H9 (cell line): Measurements from ENCODE around the gene NCOR2. TPM values are rescaled to one million over a fixed set of nuclear protein-coding genes. Genes with fewer than 3 reads are reported as not detected.

ENCODE experiments used
- DNase-seq: peaks from one replicate; pipeline ENCODE4 v3.0.0-alpha.2; 2017
- H2AFZ ChIP-seq: one replicate; pipeline ENCODE4 v1.6.1; 2013; ENCODE audit warnings: mild to moderate bottlenecking, low read length, control low read depth, moderate library complexity
- H2AK5ac ChIP-seq: 2 replicates; pipeline ENCODE4 v1.6.1; 2013; ENCODE audit warnings: low read length, control low read depth, mixed read lengths; ENCODE audit not compliant: insufficient read length
- H2BK120ac ChIP-seq: one replicate; pipeline ENCODE4 v1.6.1; 2013; ENCODE audit warnings: low read depth, mild to moderate bottlenecking, low read length, control low read depth, inconsistent platforms; ENCODE audit not compliant: poor library complexity, severe bottlenecking
- H2BK12ac ChIP-seq: 2 replicates; pipeline ENCODE4 v1.6.1; 2013; ENCODE audit warnings: low read length, control low read depth, mixed read lengths, low read depth; ENCODE audit not compliant: insufficient read length
- H2BK15ac ChIP-seq: 2 replicates; pipeline ENCODE4 v1.6.1; 2013; ENCODE audit warnings: low read depth, low read length, control low read depth
- H2BK20ac ChIP-seq: one replicate; pipeline ENCODE4 v1.6.1; 2013; ENCODE audit warnings: low read depth, mild to moderate bottlenecking, low read length, control low read depth, inconsistent platforms; ENCODE audit not compliant: poor library complexity, severe bottlenecking
- H2BK5ac ChIP-seq: 2 replicates; pipeline ENCODE4 v1.6.1; 2013; ENCODE audit warnings: low read length, control low read depth, mixed read lengths; ENCODE audit not compliant: insufficient read length
- H3K14ac ChIP-seq: 2 replicates; pipeline ENCODE4 v1.6.1; 2013; ENCODE audit warnings: low read length, control low read depth; ENCODE audit not compliant: insufficient read depth
- H3K18ac ChIP-seq: 2 replicates; pipeline ENCODE4 v1.6.1; 2013; ENCODE audit warnings: low read depth, mild to moderate bottlenecking, mixed read lengths, low read length, control low read depth; ENCODE audit not compliant: insufficient read length
- H3K23ac ChIP-seq: 2 replicates; pipeline ENCODE4 v1.6.1; 2013; ENCODE audit warnings: low read length, control low read depth, mixed read lengths, low read depth; ENCODE audit not compliant: insufficient read length
- H3K23me2 ChIP-seq: 2 replicates; pipeline ENCODE4 v1.6.1; 2013; ENCODE audit warnings: low read depth, mild to moderate bottlenecking, mixed read lengths, low read length, control low read depth; ENCODE audit not compliant: insufficient read length, poor library complexity, severe bottlenecking
- H3K27ac ChIP-seq: 2 replicates; pipeline ENCODE4 v1.5.1; 2013; ENCODE audit warnings: low read length, control low read depth, mixed read lengths, low read depth; ENCODE audit not compliant: insufficient read length
- H3K27me3 ChIP-seq: 2 replicates; pipeline ENCODE4 v1.6.1; 2013; ENCODE audit warnings: low read length, control low read depth, inconsistent platforms; ENCODE audit not compliant: insufficient read depth
- H3K4ac ChIP-seq: 2 replicates; pipeline ENCODE4 v1.6.1; 2013; ENCODE audit warnings: low read depth, mild to moderate bottlenecking, control low read depth, inconsistent platforms, low read length, moderate library complexity
- H3K4me1 ChIP-seq: 2 replicates; pipeline ENCODE4 v1.6.1; 2013; ENCODE audit warnings: low read length, control low read depth, inconsistent platforms; ENCODE audit not compliant: insufficient read depth
- H3K4me2 ChIP-seq: 2 replicates; pipeline ENCODE4 v1.6.1; 2013; ENCODE audit warnings: low read length, control low read depth, mixed read lengths; ENCODE audit not compliant: insufficient read length, insufficient read depth
- H3K56ac ChIP-seq: 2 replicates; pipeline ENCODE4 v1.6.1; 2013; ENCODE audit warnings: low read depth, mild to moderate bottlenecking, mixed read lengths, low read length, control low read depth; ENCODE audit not compliant: insufficient read length
- H3K79me1 ChIP-seq: 2 replicates; pipeline ENCODE4 v1.6.1; 2013; ENCODE audit warnings: low read depth, mild to moderate bottlenecking, moderate library complexity, low read length, control low read depth, inconsistent platforms; ENCODE audit not compliant: insufficient read depth, poor library complexity, severe bottlenecking
- H3K79me2 ChIP-seq: 2 replicates; pipeline ENCODE4 v1.6.1; 2013; ENCODE audit warnings: low read length, control low read depth, inconsistent platforms; ENCODE audit not compliant: insufficient read depth
- H3K9ac ChIP-seq: 2 replicates; pipeline ENCODE4 v1.6.1; 2013; ENCODE audit warnings: low read length, control low read depth, mixed read lengths; ENCODE audit not compliant: insufficient read length; ENCODE audit errors: extremely low read depth
- H3K9me3 ChIP-seq: one replicate; pipeline ENCODE4 v1.6.1; 2013; ENCODE audit warnings: low read depth, low read length, inconsistent platforms; ENCODE audit not compliant: control insufficient read depth
- H3T11ph ChIP-seq: one replicate; pipeline ENCODE4 v1.6.1; 2013; ENCODE audit warnings: mild to moderate bottlenecking, low read length, control low read depth, inconsistent platforms
- H4K20me1 ChIP-seq: one replicate; pipeline ENCODE4 v1.6.1; 2013; ENCODE audit not compliant: control insufficient read depth, insufficient read length, insufficient read depth
- H4K5ac ChIP-seq: 2 replicates; pipeline ENCODE4 v1.6.1; 2013; ENCODE audit warnings: low read depth, mild to moderate bottlenecking, mixed read lengths, low read length, control low read depth; ENCODE audit not compliant: insufficient read length
- H4K8ac ChIP-seq: replicated peaks from 2 replicates; pipeline ENCODE4 v1.6.1; 2013; ENCODE audit warnings: low read length, control low read depth, mixed read lengths, low read depth; ENCODE audit not compliant: insufficient read length
- H4K91ac ChIP-seq: 2 replicates; pipeline ENCODE4 v1.6.1; 2013; ENCODE audit warnings: low read depth, mild to moderate bottlenecking, moderate library complexity, mixed read lengths, low read length, control low read depth; ENCODE audit not compliant: insufficient read length
- H3K27ac Mint-ChIP-seq, 3 experiments: 2 replicates in 2 of 3; 3 replicates in 1 of 3; pipeline ENCODE4 v1.8.0; 2020 to 2021; ENCODE audit warnings: mixed read lengths in 3 of 3, mild to moderate bottlenecking in 1 of 3, moderate library complexity in 1 of 3
- H3K27me3 Mint-ChIP-seq: 2 replicates; pipeline ENCODE4 v1.8.0; 2021; ENCODE audit warnings: low read depth, mild to moderate bottlenecking, moderate library complexity, mixed read lengths
- H3K36me3 Mint-ChIP-seq, 3 experiments: 2 replicates in 2 of 3; 3 replicates in 1 of 3; pipeline ENCODE4 v1.8.0; 2020 to 2021; ENCODE audit warnings: low read depth in 3 of 3, mixed read lengths in 3 of 3; ENCODE audit not compliant: insufficient read depth in 1 of 3
- H3K4me1 Mint-ChIP-seq, 2 experiments: 2 replicates each; pipeline ENCODE4 v1.8.0; 2020; ENCODE audit warnings: mixed read lengths in 2 of 2
- H3K4me3 Mint-ChIP-seq, 2 experiments: 2 replicates in 1 of 2; 3 replicates in 1 of 2; pipeline ENCODE4 v1.8.0; 2020 to 2021; ENCODE audit warnings: mild to moderate bottlenecking in 2 of 2, mixed read lengths in 2 of 2, moderate library complexity in 1 of 2
- H3K9me3 Mint-ChIP-seq, 2 experiments: 2 replicates in 1 of 2; 3 replicates in 1 of 2; pipeline ENCODE4 v1.8.0; 2020; ENCODE audit warnings: mild to moderate bottlenecking in 2 of 2, mixed read lengths in 2 of 2, moderate library complexity in 1 of 2
- WGBS: extraction: QIAGEN DNeasy Blood & Tissue Kit; methylation state at CpG from one replicate; pipeline ENCODE4 v1.1.7; 2013; ENCODE audit warnings: missing lambda C conversion rate, low lambda C conversion rate, mixed read lengths; ENCODE audit not compliant: insufficient read length; ENCODE audit errors: extremely low coverage; 5-methylcytosine and 5-hydroxymethylcytosine counted together
- total RNA-seq: library from RNA; stranded (reverse); gene quantifications from 2 replicates; pipeline ENCODE4 v1.2.1, GENCODE V29; 2021
- TF ChIP-seq, protein P1 (sequence below): fragments of 200-600 bp; sonication (generic); conservative IDR thresholded peaks from 3 replicates; pipeline ENCODE4 v1.8.0; 2021; ENCODE audit warnings: antibody characterized with exemption, mild to moderate bottlenecking

Gene NCOR2
- total RNA-seq, 1 experiment from 2014 or later = 226 TPM

DNA sequence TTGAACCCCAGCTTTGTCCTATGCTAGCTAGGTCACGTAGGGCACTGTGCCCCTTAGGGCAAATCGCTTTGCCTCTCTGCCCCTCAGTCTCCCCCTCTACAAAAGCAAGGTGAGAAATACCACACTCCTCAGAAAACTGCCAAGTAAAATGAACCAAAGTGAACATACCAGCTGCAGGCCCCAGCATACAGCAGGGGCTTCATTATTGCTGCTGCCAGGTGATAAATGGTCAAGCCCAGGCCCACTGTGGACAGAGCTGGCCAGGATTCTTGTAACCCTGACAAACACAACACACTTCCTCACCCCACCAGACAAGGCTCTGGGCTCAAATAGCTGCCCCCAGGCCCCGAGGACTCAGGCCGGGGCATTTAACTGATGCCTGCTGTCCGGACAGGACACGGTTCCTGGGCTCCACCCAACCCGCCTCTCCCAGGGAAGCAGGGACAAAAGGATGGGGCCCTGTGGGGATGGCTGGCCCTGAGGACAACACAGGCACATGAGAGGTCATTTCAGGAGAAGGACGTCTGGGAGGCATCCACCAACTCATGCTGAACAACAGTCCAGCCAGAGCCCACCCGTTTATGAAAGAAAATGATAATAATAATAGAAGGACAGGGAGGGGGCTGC, 36.7 kb downstream of the NCOR2 start:
- no peak overlapping the region for H3K9ac ChIP-seq
- no peak overlapping the region for H2AFZ ChIP-seq
- WGBS = no CpG with 5 or more reads among the region's 9 CpGs
- no peak overlapping the region for H3K23ac ChIP-seq
- no peaks in the 10 kb centered on the region for H3K27me3 Mint-ChIP-seq
- no peaks in the 10 kb centered on the region for H3K23me2 ChIP-seq
- no peaks in the 10 kb centered on the region for H3K9me3 ChIP-seq
- H3T11ph ChIP-seq = no peak overlapping the region
- H3K27ac ChIP-seq = no peak overlapping the region
- no peak overlapping the region for H2BK5ac ChIP-seq
- peaks cover 22% of the 10 kb centered on the region; the same call in 1 of the 2 replicates for H3K79me2 ChIP-seq
- H4K5ac ChIP-seq = no peak overlapping the region
- no peak for DNase-seq
- peaks cover 4 to 5% of the 10 kb centered on the region in 2 experiments; a peak in 2 of 5 replicates for H3K9me3 Mint-ChIP-seq
- H2AK5ac ChIP-seq = no peak overlapping the region
- peaks cover 18 to 50% (median 43%) of the 10 kb centered on the region in 3 experiments for H3K36me3 Mint-ChIP-seq
- H4K20me1 ChIP-seq = no peaks in the 10 kb centered on the region
- H2BK120ac ChIP-seq = no peak overlapping the region
- no peak overlapping the region for H3K4ac ChIP-seq
- H2BK12ac ChIP-seq = no peak overlapping the region
- TF ChIP-seq, protein P1, sequence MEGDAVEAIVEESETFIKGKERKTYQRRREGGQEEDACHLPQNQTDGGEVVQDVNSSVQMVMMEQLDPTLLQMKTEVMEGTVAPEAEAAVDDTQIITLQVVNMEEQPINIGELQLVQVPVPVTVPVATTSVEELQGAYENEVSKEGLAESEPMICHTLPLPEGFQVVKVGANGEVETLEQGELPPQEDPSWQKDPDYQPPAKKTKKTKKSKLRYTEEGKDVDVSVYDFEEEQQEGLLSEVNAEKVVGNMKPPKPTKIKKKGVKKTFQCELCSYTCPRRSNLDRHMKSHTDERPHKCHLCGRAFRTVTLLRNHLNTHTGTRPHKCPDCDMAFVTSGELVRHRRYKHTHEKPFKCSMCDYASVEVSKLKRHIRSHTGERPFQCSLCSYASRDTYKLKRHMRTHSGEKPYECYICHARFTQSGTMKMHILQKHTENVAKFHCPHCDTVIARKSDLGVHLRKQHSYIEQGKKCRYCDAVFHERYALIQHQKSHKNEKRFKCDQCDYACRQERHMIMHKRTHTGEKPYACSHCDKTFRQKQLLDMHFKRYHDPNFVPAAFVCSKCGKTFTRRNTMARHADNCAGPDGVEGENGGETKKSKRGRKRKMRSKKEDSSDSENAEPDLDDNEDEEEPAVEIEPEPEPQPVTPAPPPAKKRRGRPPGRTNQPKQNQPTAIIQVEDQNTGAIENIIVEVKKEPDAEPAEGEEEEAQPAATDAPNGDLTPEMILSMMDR = no peak
- H3K27me3 ChIP-seq = no peaks in the 10 kb centered on the region
- peaks cover 7% of the 10 kb centered on the region for H3K79me1 ChIP-seq
- no peak overlapping the region for H3K4me3 Mint-ChIP-seq
- no peak overlapping the region for H2BK20ac ChIP-seq
- H3K27ac Mint-ChIP-seq = no peak overlapping the region; a peak in 1 of 7 replicates
- no peak overlapping the region for H4K8ac ChIP-seq
- no peak overlapping the region for H3K56ac ChIP-seq
- H3K4me2 ChIP-seq = no peak overlapping the region
- H3K4me1 ChIP-seq = peaks cover 3% of the 10 kb centered on the region; the same call in 1 of the 2 replicates
- H3K4me1 Mint-ChIP-seq = peaks cover 27 to 38% of the 10 kb centered on the region in 2 experiments
- no peak overlapping the region for H3K18ac ChIP-seq
- H2BK15ac ChIP-seq = no peak overlapping the region
- H3K14ac ChIP-seq = no peak overlapping the region
- H4K91ac ChIP-seq = no peak overlapping the region
